Hepatocyte (in vitro differentiated cells): Measurements from ENCODE around the gene GSN.

ENCODE experiments used
- CTCF ChIP-seq: fragments of 200-600 bp; sonication (generic); IDR thresholded peaks from 2 replicates; pipeline ENCODE4 v1.5.1; 2016; ENCODE audit warnings: antibody characterized with exemption, mild to moderate bottlenecking; ENCODE audit not compliant: poor library complexity
- EZH2phosphoT487 ChIP-seq: fragments of 200-600 bp; sonication (generic); IDR thresholded peaks from one replicate; pipeline ENCODE4 v1.6.1; 2018; ENCODE audit warnings: antibody characterized with exemption, mild to moderate bottlenecking, low read depth, moderate library complexity; ENCODE audit not compliant: unreplicated experiment, severe bottlenecking

- no peak for TF ChIP-seq CTCF
- no peak for TF ChIP-seq EZH2phosphoT487
Observed at GRCh38 chr9:121313458-121314152, 45.6 kb downstream of the GSN start.
